Astrocyte of the spinal cord (primary cell): ENCODE results near the gene B3GAT2.

Experiments used
- DNase-seq: peaks from one replicate; pipeline ENCODE4 v3.0.0; 2011; ENCODE audit warnings: low read depth, low spot score
- H3K4me3 ChIP-seq: 2 replicates; pipeline ENCODE4 v1.5.1; 2011; ENCODE audit warnings: low read depth, mild to moderate bottlenecking, low read length, moderate library complexity
- CTCF ChIP-seq: IDR thresholded peaks from 2 replicates; pipeline ENCODE4 v1.5.1; 2012; ENCODE audit warnings: low read depth, mild to moderate bottlenecking, low read length, inconsistent platforms
- in situ Hi-C: cut with HindIII; loops from 2 replicates; pipeline ENCODE4 v1.10.0; 2017; ENCODE audit warnings: low sequenced_read_pairs

B3GAT2 gene

GRCh38 chr6:70820778-70821177 lies 136.1 kb downstream of the B3GAT2 start:
- no peak for TF ChIP-seq CTCF
- DNase-seq: no peak
- in situ Hi-C loops: no loop called here
- no peak overlapping the region for H3K4me3 ChIP-seq

GRCh38 chr6:70819646-70820045 lies 137.2 kb downstream of the B3GAT2 start:
- TF ChIP-seq CTCF: no peak
- no peak for DNase-seq
- H3K4me3 ChIP-seq: no peak overlapping the region
- in situ Hi-C loops: no loop called here

- DNase-seq: no peak
- H3K4me3 ChIP-seq: no peak overlapping the region
- TF ChIP-seq CTCF: no peak
- in situ Hi-C loops: no loop called here
Measured at GRCh38 chr6:70813885-70814284, 143.0 kb downstream of the B3GAT2 start.

GRCh38 chr6:70811788-70812187 lies 145.1 kb downstream of the B3GAT2 start:
- TF ChIP-seq CTCF: no peak
- in situ Hi-C loops: no loop called here
- peak; percentile 12 for DNase-seq
- no peak overlapping the region for H3K4me3 ChIP-seq
